GM19468 (cell line): ENCODE measurements around the gene LYSMD3.

Experiments
- ATAC-seq: cut with Tn5 transposase; IDR thresholded peaks from one replicate; pipeline ENCODE4 v1.9.1; 2021; ENCODE audit warnings: mild to moderate bottlenecking, moderate library complexity, moderate number of reproducible peaks; ENCODE audit not compliant: unreplicated experiment; ENCODE audit errors: extremely low read depth

Gene LYSMD3

DNA sequence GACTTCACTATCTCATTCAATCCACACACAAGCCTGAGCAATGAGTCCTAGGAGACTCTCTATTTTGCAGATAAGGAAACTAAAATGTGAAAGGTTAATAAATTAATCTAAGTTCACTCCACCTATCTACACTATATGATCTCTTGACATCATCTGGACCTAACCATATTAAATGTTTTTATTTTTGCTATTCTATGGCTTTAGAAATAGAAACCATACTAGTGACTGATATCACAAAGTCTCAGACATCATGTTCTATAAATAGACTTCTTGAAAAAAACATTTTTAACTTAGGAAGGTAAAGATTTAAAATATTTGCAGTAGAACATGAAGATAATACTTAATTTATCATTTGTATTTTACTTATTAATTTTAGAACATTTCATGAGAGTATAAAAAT, 19.8 kb upstream of the LYSMD3 start:
- no peak for ATAC-seq

DNA sequence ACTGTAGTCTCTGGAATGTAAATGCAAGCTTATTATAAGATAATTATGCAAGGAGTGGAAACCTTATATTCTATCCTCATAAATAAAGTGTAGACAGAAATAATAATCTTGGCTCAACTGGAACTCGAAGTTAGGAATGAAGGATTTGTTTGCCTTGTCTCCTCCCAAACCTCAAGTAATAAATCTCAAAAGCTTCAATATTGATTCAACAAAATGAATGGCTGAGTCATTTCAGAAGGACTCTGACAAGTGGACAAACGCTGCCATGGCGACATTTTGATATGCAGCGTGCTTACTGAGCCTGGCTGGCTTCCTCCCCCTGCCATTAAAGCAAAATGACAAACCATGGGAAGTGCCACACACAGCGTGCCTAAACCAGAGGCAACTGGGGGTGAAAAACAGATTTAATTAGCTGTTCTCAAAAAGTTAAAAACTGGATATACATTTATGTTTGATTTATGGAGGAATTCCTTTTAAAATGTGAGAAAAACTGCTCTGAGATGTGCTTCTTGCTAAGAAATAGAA, 18.7 kb upstream of the LYSMD3 start:
- no peak for ATAC-seq

- ATAC-seq, result no peak
Observed at GRCh38 chr5:90547072-90547536, 17.7 kb upstream of the LYSMD3 start.

GRCh38 chr5:90546216-90546837, 16.9 kb upstream of the LYSMD3 start:
- ATAC-seq, result no peak

GRCh38 chr5:90545511-90545910, 16.1 kb upstream of the LYSMD3 start:
- ATAC-seq, result no peak

DNA sequence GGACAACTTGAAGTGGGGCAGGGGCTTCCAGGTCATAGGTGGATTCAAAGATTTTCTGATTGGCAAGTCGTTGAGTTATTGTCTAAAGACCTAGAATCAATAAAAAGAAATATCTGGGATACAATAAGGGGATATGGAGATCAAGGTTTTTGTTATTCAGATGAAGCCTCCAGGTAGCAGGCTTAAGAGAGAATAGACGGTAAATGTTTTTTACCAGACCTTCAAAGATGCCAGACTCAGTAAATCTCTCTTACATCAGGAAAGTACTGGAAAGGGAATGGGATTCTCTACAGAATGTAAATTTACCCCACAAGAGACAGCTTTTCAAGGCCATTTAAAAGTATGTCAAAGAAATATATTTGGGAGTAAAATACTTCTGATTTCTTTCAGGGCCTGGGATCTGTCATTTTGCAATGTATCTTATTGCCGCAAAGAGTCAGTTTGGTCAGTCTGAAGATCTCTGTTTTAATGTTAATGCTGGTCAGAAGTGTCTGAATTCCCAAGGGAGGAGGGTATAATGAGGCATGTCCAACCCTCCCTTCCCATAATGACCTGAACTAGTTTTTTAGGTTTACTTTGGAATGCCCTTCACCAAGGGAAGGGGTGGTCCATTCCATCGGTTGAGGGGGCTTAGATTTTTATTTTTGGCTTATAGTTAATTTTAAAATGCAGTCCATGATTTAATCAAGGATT, 13.6 kb upstream of the LYSMD3 start:
- ATAC-seq, result no peak

- no peak for ATAC-seq
Observed at GRCh38 chr5:90534922-90535321, 5.5 kb upstream of the LYSMD3 start.

DNA sequence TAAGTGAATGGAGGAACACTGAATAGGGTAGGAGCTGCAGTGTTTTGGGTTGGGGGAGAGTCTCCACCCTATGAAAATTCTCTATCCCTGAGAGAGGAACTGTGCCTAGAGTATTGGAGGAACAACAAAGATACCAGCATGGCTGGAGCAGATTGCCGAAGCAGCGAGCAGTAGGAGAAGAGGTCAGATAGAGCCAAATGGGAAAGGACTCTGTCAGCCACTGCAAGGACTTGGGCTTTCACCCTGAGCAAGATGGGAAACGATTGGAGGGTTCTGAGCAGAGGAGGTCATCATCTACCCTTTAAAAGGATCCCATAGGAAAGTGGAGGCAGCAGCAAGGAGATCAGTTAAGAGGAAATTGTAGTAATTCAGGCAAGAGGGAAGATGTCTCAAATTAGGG, 4.4 kb upstream of the LYSMD3 start:
- no peak for ATAC-seq

GRCh38 chr5:90530736-90531487, 1.5 kb upstream of the LYSMD3 start:
- ATAC-seq, result no peak

- ATAC-seq, result peak; percentile 14
Observed at GRCh38 chr5:90529939-90530677, 724 bp upstream of the LYSMD3 start.

DNA sequence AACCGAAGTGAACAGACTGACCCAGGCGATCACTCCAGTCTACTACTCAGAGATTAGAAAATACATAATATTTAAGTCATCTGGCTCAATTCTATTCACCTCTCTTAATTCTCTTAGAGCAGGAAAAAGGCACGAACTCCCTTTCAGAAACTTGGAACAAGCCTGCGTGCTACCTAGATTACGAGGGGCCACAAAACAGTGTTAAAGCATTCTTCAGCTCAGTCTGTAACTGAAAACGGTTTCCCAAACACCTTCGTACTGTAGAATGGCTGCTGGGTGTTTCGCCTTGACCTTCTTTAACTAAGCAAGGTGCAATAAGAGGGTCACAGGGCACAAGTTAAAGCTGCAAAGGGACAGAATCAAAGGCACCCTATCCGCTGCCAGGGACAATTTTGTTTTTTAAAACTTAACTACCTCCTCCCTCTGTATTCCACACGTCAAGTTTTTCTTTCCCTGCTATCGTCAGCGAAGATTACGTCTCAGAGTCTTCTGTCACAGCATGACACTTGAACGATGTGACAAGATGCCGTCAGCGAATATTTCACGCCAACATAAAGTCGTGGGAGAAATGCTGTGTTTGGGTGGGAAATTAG, 687 bp downstream of the LYSMD3 start:
- ATAC-seq, result no peak

DNA sequence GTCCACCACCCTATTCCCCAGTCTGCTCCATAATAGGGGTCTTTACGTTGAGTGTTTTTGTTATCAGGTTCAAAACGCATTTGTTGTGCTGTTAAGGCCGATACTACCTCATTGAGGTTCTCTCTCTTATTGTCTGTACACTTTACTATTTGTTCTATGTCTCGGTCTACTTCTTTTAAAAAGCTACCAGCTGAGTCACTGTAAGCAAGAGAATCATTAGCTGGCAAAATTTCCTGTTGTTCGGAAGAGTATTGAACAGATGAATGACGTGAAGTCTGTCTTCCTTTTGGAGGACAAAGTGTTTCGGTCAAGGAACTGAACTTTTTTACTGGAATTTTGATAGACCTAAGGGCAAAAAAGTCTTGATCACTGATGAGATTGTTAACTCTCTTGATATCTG, 10.3 kb downstream of the LYSMD3 start:
- ATAC-seq, result no peak

- ATAC-seq, result no peak
Observed at GRCh38 chr5:90518661-90519060, 10.7 kb downstream of the LYSMD3 start.

DNA sequence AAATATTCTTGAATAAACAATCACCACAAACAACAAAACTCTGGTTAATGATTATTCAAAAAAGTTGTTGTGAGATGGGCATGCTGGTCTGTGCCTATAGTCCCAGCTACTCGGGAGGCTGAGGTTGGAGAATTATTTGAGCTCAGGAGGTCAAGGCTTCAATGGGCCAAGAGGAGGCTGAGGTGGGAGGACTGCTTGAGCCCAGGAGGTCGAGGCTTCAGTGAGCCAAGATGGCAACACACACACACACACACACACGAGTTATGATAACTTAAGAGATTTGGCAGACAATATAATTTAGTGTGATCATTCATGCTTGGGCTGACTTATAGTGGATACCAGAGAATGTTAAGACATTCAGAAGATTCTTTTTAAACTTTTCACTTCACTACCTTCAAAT, 14.9 kb downstream of the LYSMD3 start:
- ATAC-seq, result no peak

DNA sequence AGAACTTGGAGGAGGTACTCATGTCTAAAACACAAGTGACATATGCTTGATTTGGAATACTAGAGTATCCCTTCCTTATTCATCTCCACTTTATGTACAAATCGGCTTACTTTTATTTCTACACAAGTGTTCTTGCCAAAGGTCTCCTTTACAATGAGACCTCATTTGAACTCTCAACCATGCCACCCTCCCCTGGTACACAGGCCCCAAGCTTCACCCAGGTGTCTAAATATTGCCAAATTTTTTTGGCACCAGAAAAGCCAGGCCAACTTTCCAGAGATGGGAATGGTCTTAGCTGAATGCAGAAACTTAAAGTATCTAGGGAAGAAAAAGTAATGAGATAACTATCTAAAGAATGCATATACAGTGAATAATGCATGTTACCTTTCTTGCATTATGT, 18.9 kb downstream of the LYSMD3 start:
- no peak for ATAC-seq

DNA sequence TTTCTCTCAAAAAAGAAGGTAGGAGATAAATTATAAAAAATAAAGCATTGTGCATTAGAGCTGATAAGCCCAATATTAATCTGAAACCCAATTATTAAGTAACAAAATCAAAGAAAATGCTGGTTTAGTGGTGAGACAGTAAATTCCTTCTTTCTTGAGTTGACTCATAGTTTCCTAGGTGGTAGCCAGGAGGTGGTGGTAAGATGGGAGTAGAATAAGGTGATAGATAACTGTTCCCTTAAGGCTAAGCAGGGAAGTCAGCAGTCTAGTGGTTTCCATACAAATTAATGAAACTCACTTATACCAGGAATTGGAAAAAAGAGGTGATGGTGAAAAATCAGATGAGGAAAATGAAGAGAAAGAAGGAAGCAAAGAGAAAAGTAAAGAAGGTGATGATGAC, 23.2 kb downstream of the LYSMD3 start:
- ATAC-seq, result no peak

GRCh38 chr5:90504743-90505142, 24.6 kb downstream of the LYSMD3 start:
- no peak for ATAC-seq

DNA sequence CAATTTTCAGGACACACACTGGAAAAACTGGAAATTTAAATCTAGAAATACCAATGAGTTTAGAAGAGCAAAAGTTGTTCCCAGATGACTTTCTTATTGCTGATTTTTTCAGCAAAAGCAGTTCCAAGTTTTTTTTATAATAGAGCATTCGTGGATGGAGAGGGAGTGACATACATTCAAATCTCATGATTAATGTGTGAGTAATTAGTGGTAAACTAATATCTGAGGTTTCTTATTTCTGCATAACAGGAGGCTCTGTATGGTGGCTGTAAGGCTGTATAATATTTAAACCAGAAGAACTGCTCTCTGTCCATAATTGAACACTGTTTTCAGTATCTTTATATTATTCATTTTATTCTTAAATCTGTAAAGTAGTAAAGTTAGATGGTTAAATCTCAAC, 25.8 kb downstream of the LYSMD3 start:
- no peak for ATAC-seq

DNA sequence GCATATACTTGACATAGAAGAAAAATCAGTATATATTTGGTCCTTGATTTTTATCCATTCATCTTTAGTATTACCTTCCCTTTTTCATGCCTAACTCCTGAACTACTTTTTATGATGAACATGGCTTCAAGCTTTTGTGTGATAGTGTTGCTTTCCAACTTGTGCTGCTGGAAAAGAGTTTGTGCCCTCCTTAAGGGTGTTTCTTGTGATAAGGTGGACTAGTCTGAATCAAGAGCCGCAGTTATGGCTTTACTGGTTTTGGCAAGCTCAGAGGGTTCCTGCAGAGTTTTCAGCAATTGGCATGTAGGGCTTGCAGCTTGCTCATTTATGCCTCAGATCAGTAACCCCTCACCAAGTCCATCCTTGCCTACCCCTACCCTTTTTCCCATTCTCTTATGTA, 34.2 kb downstream of the LYSMD3 start:
- no peak for ATAC-seq

DNA sequence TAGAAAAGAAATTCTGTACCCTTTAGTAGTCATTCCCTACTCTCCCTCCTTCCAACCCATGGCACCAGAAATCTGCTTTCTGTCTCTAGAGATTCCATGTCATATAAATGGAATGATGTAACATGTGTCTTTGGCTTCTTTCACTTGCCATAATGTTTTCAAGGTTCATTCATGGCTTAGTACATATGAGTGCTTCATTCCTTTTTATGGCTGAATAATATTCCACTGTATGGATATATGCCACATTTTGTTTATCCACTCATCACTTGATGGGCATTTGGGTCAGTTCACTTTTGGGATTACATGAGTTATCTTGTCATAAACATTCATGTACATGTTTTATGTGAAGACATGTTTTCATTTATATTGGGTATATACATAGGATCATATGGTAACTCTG, 35.3 kb downstream of the LYSMD3 start:
- ATAC-seq, result no peak
